Measurements from ENCODE around the gene HNF1B. TPM values are rescaled to one million over a fixed set of nuclear protein-coding genes. Genes with fewer than 3 reads are reported as not detected.

Gene HNF1B
- total RNA-seq, 1 donor, result not detected

DNA sequence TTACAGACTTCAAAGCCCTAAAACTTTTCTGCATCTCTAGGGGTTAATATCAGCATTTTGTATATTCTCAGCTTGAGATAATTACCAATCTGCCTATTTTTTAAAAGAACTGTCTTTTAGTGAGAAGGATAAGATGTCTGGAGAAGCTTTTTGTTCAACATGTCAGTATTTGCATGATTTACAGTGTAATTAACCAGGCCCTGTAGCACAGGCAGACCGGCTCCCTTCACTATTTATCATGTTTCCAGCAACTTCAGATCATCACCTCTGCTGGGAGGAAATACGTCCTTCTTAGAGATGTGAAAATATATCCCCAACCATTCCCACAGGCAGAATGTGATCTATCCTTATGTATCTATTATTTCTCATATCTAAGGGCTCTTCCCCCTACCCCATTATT, 93.0 kb downstream of the HNF1B start:
- no peak overlapping the region for H3K27ac ChIP-seq (ENCODE audit: low read depth, low read length)
- no peaks in the 10 kb centered on the region for H3K36me3 ChIP-seq (ENCODE audit: insufficient read depth, low read length)
- no peak overlapping the region for H2AFZ ChIP-seq (ENCODE audit: low read length)
- H4K20me1 ChIP-seq (ENCODE audit: insufficient read depth, low read length), result no peaks in the 10 kb centered on the region
- no peak overlapping the region for H3K4me2 ChIP-seq (ENCODE audit: insufficient read depth, low read length)
- H3K27me3 ChIP-seq (ENCODE audit: insufficient read depth, low read length), result peaks cover 3% of the 10 kb centered on the region
- no peaks in the 10 kb centered on the region for H3K9me3 ChIP-seq (ENCODE audit: low read depth, low read length)
- H3K4me3 ChIP-seq (ENCODE audit: insufficient read depth, low read length), result no peak overlapping the region
- TF ChIP-seq, protein P1, sequence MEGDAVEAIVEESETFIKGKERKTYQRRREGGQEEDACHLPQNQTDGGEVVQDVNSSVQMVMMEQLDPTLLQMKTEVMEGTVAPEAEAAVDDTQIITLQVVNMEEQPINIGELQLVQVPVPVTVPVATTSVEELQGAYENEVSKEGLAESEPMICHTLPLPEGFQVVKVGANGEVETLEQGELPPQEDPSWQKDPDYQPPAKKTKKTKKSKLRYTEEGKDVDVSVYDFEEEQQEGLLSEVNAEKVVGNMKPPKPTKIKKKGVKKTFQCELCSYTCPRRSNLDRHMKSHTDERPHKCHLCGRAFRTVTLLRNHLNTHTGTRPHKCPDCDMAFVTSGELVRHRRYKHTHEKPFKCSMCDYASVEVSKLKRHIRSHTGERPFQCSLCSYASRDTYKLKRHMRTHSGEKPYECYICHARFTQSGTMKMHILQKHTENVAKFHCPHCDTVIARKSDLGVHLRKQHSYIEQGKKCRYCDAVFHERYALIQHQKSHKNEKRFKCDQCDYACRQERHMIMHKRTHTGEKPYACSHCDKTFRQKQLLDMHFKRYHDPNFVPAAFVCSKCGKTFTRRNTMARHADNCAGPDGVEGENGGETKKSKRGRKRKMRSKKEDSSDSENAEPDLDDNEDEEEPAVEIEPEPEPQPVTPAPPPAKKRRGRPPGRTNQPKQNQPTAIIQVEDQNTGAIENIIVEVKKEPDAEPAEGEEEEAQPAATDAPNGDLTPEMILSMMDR (IDR thresholded peaks at IDR 0.05; ENCODE audit: extremely low read depth, low read depth, low read length), result no peak
- H3K79me2 ChIP-seq (ENCODE audit: insufficient read depth, low read length), result no peaks in the 10 kb centered on the region
- H3K4me1 ChIP-seq (ENCODE audit: insufficient read depth, low read length), result peaks cover 13% of the 10 kb centered on the region
- no peak for DNase-seq (ENCODE audit: insufficient read length, low spot score, missing footprints)

DNA sequence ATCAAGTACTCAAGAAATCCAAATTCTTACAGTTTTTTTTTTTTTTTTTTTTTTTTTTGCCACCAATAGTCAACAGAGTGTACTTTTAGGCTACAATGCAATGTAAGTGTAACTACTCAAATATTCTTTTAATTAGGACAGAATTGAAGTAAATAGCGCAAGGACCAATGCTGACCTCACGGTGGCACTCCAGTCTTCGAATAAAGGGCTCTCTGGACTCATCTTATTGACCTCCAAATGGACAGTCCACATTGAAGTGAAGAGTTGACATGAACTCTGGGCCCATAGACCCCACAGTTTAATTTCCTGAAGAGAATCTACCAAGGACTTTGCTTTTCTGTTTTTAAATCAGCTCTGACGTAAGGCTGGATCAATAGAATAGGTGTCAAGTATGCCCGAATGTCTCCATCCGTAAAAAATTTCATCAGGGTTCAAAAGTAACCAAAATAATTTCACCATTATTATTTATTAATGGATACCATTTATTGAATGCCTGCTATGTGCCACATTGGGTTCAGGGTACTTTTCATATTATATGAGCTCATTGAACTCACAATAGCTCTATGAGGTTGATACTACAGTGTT, 94.3 kb downstream of the HNF1B start:
- Histone ChIP-seq H3K79me2 (ENCODE audit: insufficient read depth, low read length) (no peaks in the 10 kb centered on the region), H2AFZ (ENCODE audit: low read length) (no peak overlapping the region), H3K4me3 (ENCODE audit: insufficient read depth, low read length) (no peak overlapping the region), H3K4me2 (ENCODE audit: insufficient read depth, low read length) (no peak overlapping the region), H3K27me3 (ENCODE audit: insufficient read depth, low read length) (peaks cover 9% of the 10 kb centered on the region), H3K4me1 (ENCODE audit: insufficient read depth, low read length) (peaks cover 13% of the 10 kb centered on the region), H3K9me3 (ENCODE audit: low read depth, low read length) (no peaks in the 10 kb centered on the region), H3K36me3 (ENCODE audit: insufficient read depth, low read length) (no peaks in the 10 kb centered on the region), H3K27ac (ENCODE audit: low read depth, low read length) (no peak overlapping the region), H4K20me1 (ENCODE audit: insufficient read depth, low read length) (no peaks in the 10 kb centered on the region)
- TF ChIP-seq, protein P1 (IDR thresholded peaks at IDR 0.05; ENCODE audit: extremely low read depth, low read depth, low read length), result peak; percentile 74
- no peak for DNase-seq (ENCODE audit: insufficient read length, low spot score, missing footprints)

DNA sequence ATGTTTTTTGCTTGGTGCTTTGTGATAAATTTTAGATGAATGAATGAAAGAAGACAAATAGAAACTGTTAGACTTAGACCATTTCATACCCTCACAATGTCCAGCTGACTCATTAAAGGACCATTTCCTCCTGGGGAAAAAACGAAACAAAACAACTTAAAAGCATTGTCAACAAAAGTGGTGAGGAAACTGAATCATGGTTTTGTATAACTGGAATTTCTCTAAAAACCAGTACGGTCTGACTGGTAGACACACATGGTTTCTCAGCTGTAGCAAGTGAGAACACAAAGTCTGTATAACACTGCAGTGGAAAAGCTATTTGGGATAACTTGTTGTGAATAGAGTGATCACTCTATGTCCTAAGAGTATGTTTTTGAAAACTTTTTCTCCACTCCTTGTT, 96.3 kb downstream of the HNF1B start:
- Histone ChIP-seq H3K36me3 (ENCODE audit: insufficient read depth, low read length) (no peaks in the 10 kb centered on the region), H4K20me1 (ENCODE audit: insufficient read depth, low read length) (no peaks in the 10 kb centered on the region), H3K27me3 (ENCODE audit: insufficient read depth, low read length) (peaks cover 17% of the 10 kb centered on the region), H3K27ac (ENCODE audit: low read depth, low read length) (no peak overlapping the region), H3K4me2 (ENCODE audit: insufficient read depth, low read length) (peak overlapping the region; percentile 35), H3K4me3 (ENCODE audit: insufficient read depth, low read length) (no peak overlapping the region), H2AFZ (ENCODE audit: low read length) (peak overlapping the region; percentile 79), H3K79me2 (ENCODE audit: insufficient read depth, low read length) (no peaks in the 10 kb centered on the region), H3K9me3 (ENCODE audit: low read depth, low read length) (no peaks in the 10 kb centered on the region), H3K4me1 (ENCODE audit: insufficient read depth, low read length) (peaks cover 18% of the 10 kb centered on the region)
- TF ChIP-seq, protein P1 (IDR thresholded peaks at IDR 0.05; ENCODE audit: extremely low read depth, low read depth, low read length), result no peak
- DNase-seq (ENCODE audit: insufficient read length, low spot score, missing footprints), result peak; percentile 87

DNA sequence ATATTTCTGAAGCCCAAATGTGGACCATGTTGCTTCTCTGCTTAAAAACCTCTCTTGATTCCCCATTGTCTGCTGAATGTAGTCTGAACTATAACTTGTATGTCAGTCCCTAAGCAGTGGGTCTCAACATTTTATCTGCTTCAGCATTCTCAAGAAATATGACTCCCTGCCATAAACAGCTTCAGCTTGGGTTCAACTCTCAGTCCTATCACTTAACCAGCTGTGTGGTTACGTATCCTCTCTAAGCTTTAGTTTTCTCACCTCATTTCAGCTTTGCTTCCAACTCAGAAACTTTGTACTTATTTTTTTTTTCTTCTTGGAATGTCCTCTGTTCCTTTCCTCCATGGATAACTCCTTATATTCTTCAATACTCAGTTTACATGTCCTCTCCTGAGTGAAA, 97.0 kb downstream of the HNF1B start:
- Histone ChIP-seq H3K4me2 (ENCODE audit: insufficient read depth, low read length) (no peak overlapping the region), H3K27ac (ENCODE audit: low read depth, low read length) (no peak overlapping the region)

More for the DNA sequence above, 97.0 kb downstream of the HNF1B start:
- Histone ChIP-seq H3K79me2 (ENCODE audit: insufficient read depth, low read length) (peaks cover 3% of the 10 kb centered on the region), H3K27me3 (ENCODE audit: insufficient read depth, low read length) (peaks cover 17% of the 10 kb centered on the region), H3K9me3 (ENCODE audit: low read depth, low read length) (no peaks in the 10 kb centered on the region), H3K4me3 (ENCODE audit: insufficient read depth, low read length) (no peak overlapping the region), H4K20me1 (ENCODE audit: insufficient read depth, low read length) (no peaks in the 10 kb centered on the region), H3K4me1 (ENCODE audit: insufficient read depth, low read length) (peaks cover 19% of the 10 kb centered on the region), H2AFZ (ENCODE audit: low read length) (no peak overlapping the region), H3K36me3 (ENCODE audit: insufficient read depth, low read length) (no peaks in the 10 kb centered on the region)
- TF ChIP-seq, protein P1 (IDR thresholded peaks at IDR 0.05; ENCODE audit: extremely low read depth, low read depth, low read length), result no peak
- DNase-seq (ENCODE audit: insufficient read length, low spot score, missing footprints), result no peak

All from osteoblast (primary cell).